ENCODE data around the gene JAG2.

- TF ChIP-seq CTCF (IDR thresholded peaks at IDR 0.05; ENCODE audit: borderline replicate concordance, extremely low read depth, low read length, poor library complexity, severe bottlenecking) (no peak), EZH2 (IDR thresholded peaks at IDR 0.05; ENCODE audit: borderline replicate concordance, low read depth, low read length, severe bottlenecking) (no peak)
Observed at GRCh38 chr14:105154476-105154871, 14.1 kb downstream of the JAG2 start.

Measured in DND-41 (cell line).